ENCODE data around the gene YJU2. TPM values are rescaled to one million over a fixed set of nuclear protein-coding genes. Genes with fewer than 3 reads are reported as not detected.

The YJU2 gene
- total RNA-seq, 4 donors from 2014 or later: 10.7 to 21.5 (median 17.5) TPM

DNA sequence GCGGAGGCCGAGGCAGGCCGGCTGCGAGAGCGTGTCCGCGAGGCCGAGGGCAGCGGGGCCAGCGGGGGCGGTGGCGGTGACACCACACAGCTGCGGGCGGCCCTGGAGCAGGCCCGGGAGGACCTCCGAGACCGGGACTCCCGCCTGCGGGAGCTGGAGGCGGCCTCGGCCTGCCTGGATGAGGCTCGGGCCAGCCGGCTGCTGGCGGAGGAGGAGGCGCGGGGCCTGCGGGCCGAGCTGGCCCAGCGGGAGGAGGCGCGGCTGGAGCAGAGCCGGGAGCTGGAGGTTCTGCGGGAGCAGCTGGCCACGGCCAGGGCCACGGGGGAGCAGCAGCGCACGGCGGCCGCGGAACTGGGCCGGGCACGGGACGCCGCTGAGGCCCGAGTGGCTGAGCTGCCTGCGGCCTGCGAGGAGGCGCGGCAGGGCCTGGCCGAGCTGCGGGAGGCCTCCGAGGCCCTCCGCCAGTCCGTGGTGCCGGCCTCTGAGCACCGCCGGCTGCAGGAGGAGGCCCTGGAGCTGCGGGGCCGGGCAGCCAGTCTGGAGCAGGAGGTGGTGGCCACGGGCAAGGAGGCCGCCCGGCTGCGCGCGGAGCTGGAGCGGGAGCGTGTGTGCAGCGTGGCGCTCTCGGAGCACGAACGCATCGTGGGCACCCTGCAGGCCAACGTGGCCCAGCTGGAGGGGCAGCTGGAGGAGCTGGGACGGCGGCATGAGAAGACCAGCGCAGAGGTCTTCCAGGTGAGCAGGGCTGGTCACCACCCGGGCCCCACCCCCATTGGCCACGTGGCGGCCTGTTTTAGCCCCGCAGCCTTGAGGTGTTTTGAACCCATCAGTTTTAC lies 29.2 kb upstream of the YJU2 start:
- no peak for TF ChIP-seq CTCF (IDR thresholded peaks at IDR 0.05; ENCODE audit: low read depth)

DNA sequence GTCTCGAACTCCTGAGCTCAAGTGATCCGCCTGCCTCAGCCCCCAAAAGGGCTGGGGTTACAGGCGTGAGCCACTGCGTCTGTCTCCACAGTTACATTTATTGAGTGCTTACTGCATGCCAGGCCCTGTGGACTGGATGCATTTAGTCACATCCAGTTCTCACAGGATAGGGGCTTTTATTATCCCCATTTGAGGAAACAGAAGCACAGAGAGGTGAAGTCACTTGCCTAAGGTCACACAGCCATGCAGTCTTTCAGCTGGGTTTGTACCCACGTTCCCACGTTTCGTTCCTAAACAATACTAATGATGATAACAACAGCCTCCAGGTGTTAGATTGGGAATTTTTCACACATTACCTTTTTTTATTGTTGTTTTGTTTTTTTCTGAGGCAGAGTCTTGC lies 26.7 kb upstream of the YJU2 start:
- no peak for TF ChIP-seq CTCF (IDR thresholded peaks at IDR 0.05; ENCODE audit: low read depth)

DNA sequence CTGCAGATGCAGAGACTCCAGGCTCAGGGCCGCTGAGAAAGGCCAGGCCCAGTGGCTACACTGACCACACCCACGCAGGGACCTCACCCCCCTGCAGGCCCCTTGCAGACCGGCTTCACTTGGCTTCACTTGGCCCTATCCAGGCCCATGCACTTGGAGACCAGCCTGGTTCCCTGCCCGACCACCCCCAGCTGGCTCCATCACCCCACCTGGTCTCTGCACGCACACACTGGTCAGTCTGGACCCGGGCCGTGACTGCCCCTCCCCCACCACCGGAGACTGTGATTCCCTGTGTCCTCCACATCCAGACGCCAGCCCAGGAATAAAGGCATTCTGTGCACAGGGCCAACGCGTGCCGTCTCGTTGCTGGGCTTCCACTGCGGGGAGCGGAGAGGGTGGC lies 22.4 kb upstream of the YJU2 start:
- no peak for TF ChIP-seq CTCF (IDR thresholded peaks at IDR 0.05; ENCODE audit: low read depth)

DNA sequence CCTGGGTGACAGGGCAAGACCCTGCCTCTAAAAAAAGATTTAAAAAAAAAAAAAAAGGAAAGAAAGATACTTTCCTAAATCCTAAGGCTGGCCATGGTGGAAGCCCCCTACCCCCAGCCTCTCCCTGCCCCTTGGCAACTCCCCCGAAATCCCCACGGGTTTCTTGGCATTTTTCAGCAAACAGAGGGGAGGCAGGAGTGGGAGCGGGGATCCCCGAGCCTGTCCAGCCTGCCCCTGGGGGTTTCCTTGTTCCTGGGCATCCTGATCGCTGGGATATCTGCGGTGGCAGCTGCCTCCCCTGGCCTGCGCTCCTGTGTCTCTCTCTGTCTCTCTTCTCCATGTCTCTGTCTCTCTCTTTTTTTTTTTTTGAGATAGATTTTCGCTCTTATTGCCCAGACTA lies 21.0 kb upstream of the YJU2 start:
- no peak for TF ChIP-seq CTCF (IDR thresholded peaks at IDR 0.05; ENCODE audit: low read depth)

- no peak for TF ChIP-seq CTCF (IDR thresholded peaks at IDR 0.05; ENCODE audit: low read depth)
Measured at GRCh38 chr19:4227771-4228170, 19.1 kb upstream of the YJU2 start.

DNA sequence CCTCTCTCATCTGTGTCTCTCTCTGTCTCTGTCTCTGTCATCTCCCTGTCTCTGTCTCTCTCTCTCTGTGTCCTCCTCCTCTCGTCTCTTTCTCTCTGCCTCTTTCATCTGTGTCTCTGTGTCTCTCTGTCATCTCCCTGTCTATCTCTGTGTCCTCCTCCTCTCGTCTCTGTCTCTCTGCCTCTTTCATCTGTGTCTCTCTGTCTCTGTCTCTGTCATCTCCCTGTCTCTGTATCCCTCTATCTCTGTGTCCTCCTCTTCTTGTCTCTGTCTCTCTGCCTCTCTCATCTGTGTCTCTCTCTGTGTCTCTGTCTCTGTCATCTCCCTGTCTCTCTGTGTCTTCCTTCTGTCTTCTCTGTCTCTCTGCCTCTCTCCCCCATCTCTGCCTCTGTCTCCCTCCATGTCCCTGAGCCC lies 18.1 kb upstream of the YJU2 start:
- TF ChIP-seq CTCF (IDR thresholded peaks at IDR 0.05; ENCODE audit: low read depth): no peak

DNA sequence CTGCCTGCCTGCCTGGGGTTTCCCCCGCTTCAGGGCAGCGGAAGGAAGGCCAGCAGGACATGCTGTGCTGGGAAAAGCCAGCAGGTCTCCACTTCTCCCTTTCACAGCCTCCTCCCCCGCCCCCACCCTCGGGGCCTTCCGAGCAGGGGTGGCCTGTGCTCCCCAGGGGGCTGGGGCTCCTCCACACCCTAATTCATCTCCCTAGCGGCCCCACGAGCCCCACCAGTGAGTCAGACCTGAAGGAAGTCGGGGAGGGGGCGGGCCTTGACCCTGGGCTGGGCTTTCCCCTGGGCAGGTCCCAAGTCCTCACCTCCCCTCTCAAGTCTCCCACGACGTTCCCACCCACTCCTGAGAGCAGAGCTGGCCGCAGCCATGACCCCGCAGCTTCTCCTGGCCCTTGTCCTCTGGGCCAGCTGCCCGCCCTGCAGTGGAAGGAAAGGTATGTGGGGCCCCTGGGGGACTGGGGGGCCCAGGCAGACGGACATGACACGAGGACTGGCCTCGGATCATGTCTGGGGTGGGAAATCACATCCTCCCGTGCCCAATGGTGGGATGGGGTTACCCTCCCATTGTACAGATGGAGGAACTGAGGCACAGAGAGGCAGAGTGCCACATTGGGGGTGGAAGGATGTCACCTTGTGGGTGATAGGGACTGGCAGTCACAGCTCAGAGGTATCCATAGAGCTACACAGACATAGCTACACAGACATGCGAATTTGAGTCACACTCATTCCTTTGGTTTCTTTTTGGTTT lies 17.5 kb upstream of the YJU2 start, which contains the start of gene EBI3:
TSS of gene EBI3 (plus strand) at position 345 of the 753 bp plus-strand sequence. CDS start at position 373, 28 bp downstream.
- TF ChIP-seq CTCF (IDR thresholded peaks at IDR 0.05; ENCODE audit: low read depth): no peak
